Neural cell (in vitro differentiated cells): Measurements from ENCODE around the gene ADIG. TPM values are rescaled to one million over a fixed set of nuclear protein-coding genes. Genes with fewer than 3 reads are reported as not detected.

Source experiments
- H2AFZ ChIP-seq: fragments of 200-600, 300-800 bp; sonication (generic), shearing (Covaris generic); 2 replicates; pipeline ENCODE4 v1.6.0; 2014; ENCODE audit warnings: low read depth, mild to moderate bottlenecking, antibody characterized with exemption, low read length, moderate library complexity
- H3F3A ChIP-seq: fragments of 200-600 bp; shearing (Covaris generic); 2 replicates; pipeline ENCODE4 v1.6.1; 2016; ENCODE audit warnings: mild to moderate bottlenecking, moderate library complexity, mixed read lengths, antibody characterized with exemption, low read length; ENCODE audit not compliant: insufficient read depth, poor library complexity, severe bottlenecking
- H3K27ac ChIP-seq: fragments of 200-600, 300-800 bp; sonication (generic), shearing (Covaris generic); 2 replicates; pipeline ENCODE4 v1.5.1; 2014; ENCODE audit warnings: mild to moderate bottlenecking, low read length, moderate library complexity
- H3K27me3 ChIP-seq: fragments of 300-800, 200-600 bp; sonication (generic), shearing (Covaris generic); 2 replicates; pipeline ENCODE4 v1.6.0; 2014; ENCODE audit warnings: mild to moderate bottlenecking, low read depth, low read length, moderate library complexity; ENCODE audit not compliant: insufficient read depth
- H3K36me3 ChIP-seq: fragments of 300-800, 200-600 bp; sonication (generic), shearing (Covaris generic); 2 replicates; pipeline ENCODE4 v1.5.1; 2014; ENCODE audit warnings: mild to moderate bottlenecking, antibody characterized with exemption, low read length, moderate library complexity; ENCODE audit not compliant: insufficient read depth
- H3K4me2 ChIP-seq: fragments of 300-800, 200-600 bp; sonication (generic), shearing (Covaris generic); 2 replicates; pipeline ENCODE4 v1.6.0; 2014; ENCODE audit warnings: mild to moderate bottlenecking, low read length
- H3K4me3 ChIP-seq: fragments of 300-800, 200-600 bp; sonication (generic), shearing (Covaris generic); 2 replicates; pipeline ENCODE4 v1.5.1; 2014; ENCODE audit warnings: mild to moderate bottlenecking, low read length, moderate library complexity
- H3K79me2 ChIP-seq: fragments of 200-600 bp; shearing (Covaris generic); replicated peaks from 2 replicates; pipeline ENCODE4 v1.6.0; 2014; ENCODE audit warnings: mild to moderate bottlenecking, low read length, moderate library complexity; ENCODE audit not compliant: insufficient read depth
- H3K9ac ChIP-seq: fragments of 300-800, 200-600 bp; sonication (generic), shearing (Covaris generic); 2 replicates; pipeline ENCODE4 v1.6.1; 2016; ENCODE audit warnings: mild to moderate bottlenecking, low read length, mixed read lengths
- H3K9me2 ChIP-seq: fragments of 200-600 bp; shearing (Covaris generic); 2 replicates; pipeline ENCODE4 v1.6.1; 2016; ENCODE audit warnings: mild to moderate bottlenecking, low read length, mixed read lengths; ENCODE audit not compliant: insufficient read depth
- H3K9me3 ChIP-seq: fragments of 200-600, 300-800 bp; sonication (generic), shearing (Covaris generic); 2 replicates; pipeline ENCODE4 v1.6.1; 2016; ENCODE audit warnings: mild to moderate bottlenecking, mixed run types, low read length, moderate library complexity, mixed read lengths
- H4K20me1 ChIP-seq: fragments of 200-600 bp; shearing (Covaris generic); 2 replicates; pipeline ENCODE4 v1.6.1; 2016; ENCODE audit warnings: mild to moderate bottlenecking, mixed run types; ENCODE audit not compliant: insufficient read depth
- EP300 ChIP-seq: fragments of 450-650 bp; conservative IDR thresholded peaks from 2 replicates; pipeline ENCODE4 v1.6.1; 2014; ENCODE audit warnings: antibody characterized with exemption, mild to moderate bottlenecking, moderate library complexity; ENCODE audit not compliant: poor library complexity, severe bottlenecking
- EZH2 ChIP-seq: fragments of 200-600, 300-800 bp; shearing (Covaris generic), sonication (generic); IDR thresholded peaks from 2 replicates; pipeline ENCODE4 v1.6.1; 2014; ENCODE audit warnings: antibody characterized with exemption, low read length, borderline replicate concordance, mild to moderate bottlenecking; ENCODE audit not compliant: insufficient read depth, poor library complexity, severe bottlenecking
- MXI1 ChIP-seq: fragments of 450-650 bp; conservative IDR thresholded peaks from 2 replicates; pipeline ENCODE4 v1.6.1; 2014; ENCODE audit warnings: antibody characterized with exemption, mild to moderate bottlenecking; ENCODE audit not compliant: poor library complexity, severe bottlenecking
- POLR2AphosphoS5 ChIP-seq: IDR thresholded peaks from 2 replicates; pipeline ENCODE4 v1.6.1; 2012
- RAD21 ChIP-seq: fragments of 450-650 bp; conservative IDR thresholded peaks from 2 replicates; pipeline ENCODE4 v1.6.1; 2014; ENCODE audit warnings: antibody characterized with exemption, mild to moderate bottlenecking, moderate library complexity
- SMC3 ChIP-seq: fragments of 450-650 bp; conservative IDR thresholded peaks from 2 replicates; pipeline ENCODE4 v1.6.1; 2014; ENCODE audit warnings: antibody characterized with exemption, mild to moderate bottlenecking, moderate library complexity; ENCODE audit not compliant: poor library complexity
- TAF1 ChIP-seq: IDR thresholded peaks from 2 replicates; pipeline ENCODE4 v1.6.1; 2012; ENCODE audit warnings: low read depth
- polyA plus RNA-seq: library from polyadenylated mRNA; depleted of rRNA; stranded (reverse); fragments of >200 nt; gene quantifications from 2 replicates; pipeline ENCODE4 v1.2.3, GENCODE V29; 2014
- TF ChIP-seq, protein P1 (sequence below): fragments of 450-650 bp; IDR thresholded peaks from 2 replicates; pipeline ENCODE4 v1.5.1; 2014; ENCODE audit warnings: antibody characterized with exemption, mild to moderate bottlenecking, moderate library complexity; ENCODE audit not compliant: poor library complexity, severe bottlenecking
- TF ChIP-seq, protein P2 (sequence below): IDR thresholded peaks from 2 replicates; pipeline ENCODE4 v1.6.1; 2012; ENCODE audit warnings: borderline replicate concordance

The ADIG gene
- polyA plus RNA-seq, 1 donor from 2014 or later: not detected

DNA sequence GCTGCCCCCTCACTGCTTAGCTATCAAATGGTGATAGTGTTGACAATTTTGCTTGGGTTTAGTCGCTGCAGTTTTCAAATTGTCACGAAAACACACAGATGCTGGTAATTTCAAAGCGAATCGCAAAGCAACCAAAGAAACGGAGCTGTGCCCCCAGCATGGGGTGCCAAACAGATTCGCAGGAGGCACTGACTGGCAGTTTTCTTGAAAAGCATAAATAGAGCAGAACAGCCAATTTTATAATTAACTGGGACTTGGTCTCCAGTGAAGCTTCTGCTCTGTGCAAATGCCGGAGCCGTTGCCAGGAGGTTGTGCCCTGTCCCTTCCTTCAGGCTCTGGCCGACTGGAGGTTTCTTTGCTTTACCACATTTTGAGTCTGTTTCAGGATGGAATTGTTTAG, 39.4 kb downstream of the ADIG start:
- no peak overlapping the region for H3K4me3 ChIP-seq

DNA sequence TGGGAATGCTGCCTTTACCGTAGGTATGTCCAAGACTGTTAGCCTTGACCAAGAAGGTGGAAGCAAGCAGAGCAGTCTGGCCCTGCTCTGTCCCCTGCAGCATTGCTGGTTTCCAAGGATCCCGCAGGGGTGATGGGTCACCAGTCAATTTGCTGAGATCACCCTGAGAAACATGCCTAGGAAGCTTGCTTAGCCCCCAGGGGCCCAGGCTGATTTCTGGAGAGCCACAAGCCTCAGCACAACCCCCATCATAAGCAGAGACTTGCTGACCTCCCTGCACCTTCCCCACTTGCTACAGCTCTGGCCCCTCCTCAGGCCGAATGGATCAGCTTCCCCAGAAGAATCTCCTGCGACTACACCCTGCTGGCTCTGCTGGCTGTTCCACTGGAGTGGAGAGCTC, 42.1 kb downstream of the ADIG start:
- Histone ChIP-seq H3K27me3 (no peaks in the 10 kb centered on the region), H3K36me3 (no peaks in the 10 kb centered on the region), H3K79me2 (no peaks in the 10 kb centered on the region), H2AFZ (no peak overlapping the region), H3K9me3 (no peaks in the 10 kb centered on the region), H4K20me1 (no peaks in the 10 kb centered on the region), H3K4me3 (no peak overlapping the region), H3K27ac (no peak overlapping the region), H3K9me2 (no peaks in the 10 kb centered on the region), H3K9ac (no peak overlapping the region), H3F3A (no peaks in the 10 kb centered on the region), H3K4me2 (no peak overlapping the region)
- TF ChIP-seq, protein P1, sequence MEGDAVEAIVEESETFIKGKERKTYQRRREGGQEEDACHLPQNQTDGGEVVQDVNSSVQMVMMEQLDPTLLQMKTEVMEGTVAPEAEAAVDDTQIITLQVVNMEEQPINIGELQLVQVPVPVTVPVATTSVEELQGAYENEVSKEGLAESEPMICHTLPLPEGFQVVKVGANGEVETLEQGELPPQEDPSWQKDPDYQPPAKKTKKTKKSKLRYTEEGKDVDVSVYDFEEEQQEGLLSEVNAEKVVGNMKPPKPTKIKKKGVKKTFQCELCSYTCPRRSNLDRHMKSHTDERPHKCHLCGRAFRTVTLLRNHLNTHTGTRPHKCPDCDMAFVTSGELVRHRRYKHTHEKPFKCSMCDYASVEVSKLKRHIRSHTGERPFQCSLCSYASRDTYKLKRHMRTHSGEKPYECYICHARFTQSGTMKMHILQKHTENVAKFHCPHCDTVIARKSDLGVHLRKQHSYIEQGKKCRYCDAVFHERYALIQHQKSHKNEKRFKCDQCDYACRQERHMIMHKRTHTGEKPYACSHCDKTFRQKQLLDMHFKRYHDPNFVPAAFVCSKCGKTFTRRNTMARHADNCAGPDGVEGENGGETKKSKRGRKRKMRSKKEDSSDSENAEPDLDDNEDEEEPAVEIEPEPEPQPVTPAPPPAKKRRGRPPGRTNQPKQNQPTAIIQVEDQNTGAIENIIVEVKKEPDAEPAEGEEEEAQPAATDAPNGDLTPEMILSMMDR: no peak
- TF ChIP-seq MXI1: no peak
- TF ChIP-seq, protein P2, sequence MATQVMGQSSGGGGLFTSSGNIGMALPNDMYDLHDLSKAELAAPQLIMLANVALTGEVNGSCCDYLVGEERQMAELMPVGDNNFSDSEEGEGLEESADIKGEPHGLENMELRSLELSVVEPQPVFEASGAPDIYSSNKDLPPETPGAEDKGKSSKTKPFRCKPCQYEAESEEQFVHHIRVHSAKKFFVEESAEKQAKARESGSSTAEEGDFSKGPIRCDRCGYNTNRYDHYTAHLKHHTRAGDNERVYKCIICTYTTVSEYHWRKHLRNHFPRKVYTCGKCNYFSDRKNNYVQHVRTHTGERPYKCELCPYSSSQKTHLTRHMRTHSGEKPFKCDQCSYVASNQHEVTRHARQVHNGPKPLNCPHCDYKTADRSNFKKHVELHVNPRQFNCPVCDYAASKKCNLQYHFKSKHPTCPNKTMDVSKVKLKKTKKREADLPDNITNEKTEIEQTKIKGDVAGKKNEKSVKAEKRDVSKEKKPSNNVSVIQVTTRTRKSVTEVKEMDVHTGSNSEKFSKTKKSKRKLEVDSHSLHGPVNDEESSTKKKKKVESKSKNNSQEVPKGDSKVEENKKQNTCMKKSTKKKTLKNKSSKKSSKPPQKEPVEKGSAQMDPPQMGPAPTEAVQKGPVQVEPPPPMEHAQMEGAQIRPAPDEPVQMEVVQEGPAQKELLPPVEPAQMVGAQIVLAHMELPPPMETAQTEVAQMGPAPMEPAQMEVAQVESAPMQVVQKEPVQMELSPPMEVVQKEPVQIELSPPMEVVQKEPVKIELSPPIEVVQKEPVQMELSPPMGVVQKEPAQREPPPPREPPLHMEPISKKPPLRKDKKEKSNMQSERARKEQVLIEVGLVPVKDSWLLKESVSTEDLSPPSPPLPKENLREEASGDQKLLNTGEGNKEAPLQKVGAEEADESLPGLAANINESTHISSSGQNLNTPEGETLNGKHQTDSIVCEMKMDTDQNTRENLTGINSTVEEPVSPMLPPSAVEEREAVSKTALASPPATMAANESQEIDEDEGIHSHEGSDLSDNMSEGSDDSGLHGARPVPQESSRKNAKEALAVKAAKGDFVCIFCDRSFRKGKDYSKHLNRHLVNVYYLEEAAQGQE: no peak
- no peak for TF ChIP-seq TAF1
- TF ChIP-seq EP300: no peak
- TF ChIP-seq SMC3: no peak
- TF ChIP-seq POLR2AphosphoS5: no peak
- no peak for TF ChIP-seq EZH2
- TF ChIP-seq RAD21: no peak

More for the DNA sequence above, 39.4 kb downstream of the ADIG start:
- Histone ChIP-seq H2AFZ (no peak overlapping the region), H3F3A (no peaks in the 10 kb centered on the region), H3K4me2 (no peak overlapping the region), H3K27ac (no peak overlapping the region), H4K20me1 (no peaks in the 10 kb centered on the region), H3K79me2 (no peaks in the 10 kb centered on the region), H3K27me3 (no peaks in the 10 kb centered on the region), H3K9me3 (no peaks in the 10 kb centered on the region), H3K36me3 (no peaks in the 10 kb centered on the region), H3K9ac (no peak overlapping the region), H3K9me2 (no peaks in the 10 kb centered on the region)
- TF ChIP-seq RAD21 (no peak), MXI1 (no peak), SMC3 (no peak), TAF1 (no peak), EZH2 (no peak), EP300 (no peak), POLR2AphosphoS5 (no peak)
- TF ChIP-seq, protein P2: no peak
- TF ChIP-seq, protein P1: no peak
